HG03064 (cell line): Measurements from ENCODE around the gene CCL11.

Source experiments
- ATAC-seq: cut with Tn5 transposase; IDR thresholded peaks from one replicate; pipeline ENCODE4 v1.9.1; 2021; ENCODE audit warnings: low read depth; ENCODE audit not compliant: unreplicated experiment

Gene CCL11

DNA sequence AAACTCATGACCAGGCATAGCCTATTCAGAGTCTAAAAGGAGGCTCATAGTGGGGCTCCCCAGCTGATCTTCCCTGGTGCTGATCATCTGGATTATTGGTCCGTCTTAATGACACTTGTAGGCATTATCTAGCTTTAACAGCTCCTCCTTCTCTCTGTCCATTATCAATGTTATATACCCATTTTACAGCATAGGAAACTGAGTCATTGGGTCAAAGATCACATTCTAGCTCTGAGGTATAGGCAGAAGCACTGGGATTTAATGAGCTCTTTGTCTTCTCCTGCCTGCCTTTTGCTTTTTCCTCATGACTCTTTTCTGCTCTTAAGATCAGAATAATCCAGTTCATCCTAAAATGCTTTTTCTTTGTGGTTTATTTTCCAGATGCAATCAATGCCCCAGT lies 29.7 kb upstream of the CCL11 start:
- no peak for ATAC-seq

DNA sequence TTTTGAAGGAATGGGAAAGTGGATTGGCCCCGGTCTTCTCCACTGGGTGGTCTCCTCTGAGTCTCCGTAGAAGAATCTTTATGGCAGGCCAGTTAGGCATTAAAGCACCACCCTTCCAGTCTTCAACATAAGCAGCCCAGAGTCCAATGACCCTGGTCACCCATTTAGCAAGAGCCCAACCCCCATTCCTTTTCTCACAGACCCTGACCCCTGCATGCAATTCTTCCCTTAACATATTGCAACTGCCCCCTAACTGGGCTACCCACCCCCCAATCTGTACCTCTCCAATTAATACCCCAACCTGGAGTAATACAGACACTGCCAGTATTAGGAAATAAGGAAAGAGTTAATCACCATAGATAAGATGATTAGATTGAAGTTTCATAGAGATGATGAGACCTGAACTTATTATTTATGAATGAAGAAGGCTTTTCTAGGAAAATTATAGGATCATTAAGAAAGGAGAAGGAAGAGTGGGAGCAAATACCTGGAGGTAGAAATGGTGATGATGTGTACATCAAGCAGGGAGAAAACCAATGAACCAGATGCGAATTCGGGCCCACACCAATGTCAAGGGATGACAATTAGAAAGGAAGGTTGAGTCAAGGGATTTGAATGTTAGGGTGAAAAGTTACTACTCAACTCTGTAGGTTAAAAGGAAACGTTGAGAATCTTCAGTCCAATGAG lies 28.1 kb upstream of the CCL11 start:
- no peak for ATAC-seq

DNA sequence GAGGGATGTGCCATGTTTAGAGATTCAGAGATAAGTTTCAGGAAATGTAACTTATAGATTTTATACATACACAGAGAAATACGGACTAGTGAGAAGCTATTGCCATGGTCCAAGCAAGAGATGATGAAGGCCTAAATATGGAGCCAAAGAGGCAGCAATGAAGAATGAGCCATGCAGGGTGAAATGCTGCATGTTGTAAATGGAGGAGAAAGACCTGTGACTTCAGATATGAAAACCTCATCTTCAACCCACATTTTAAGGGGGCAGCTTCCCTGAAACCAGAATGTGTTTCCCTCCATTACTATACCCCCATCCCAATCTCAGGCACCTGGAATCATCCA lies 27.6 kb upstream of the CCL11 start:
- ATAC-seq: no peak

DNA sequence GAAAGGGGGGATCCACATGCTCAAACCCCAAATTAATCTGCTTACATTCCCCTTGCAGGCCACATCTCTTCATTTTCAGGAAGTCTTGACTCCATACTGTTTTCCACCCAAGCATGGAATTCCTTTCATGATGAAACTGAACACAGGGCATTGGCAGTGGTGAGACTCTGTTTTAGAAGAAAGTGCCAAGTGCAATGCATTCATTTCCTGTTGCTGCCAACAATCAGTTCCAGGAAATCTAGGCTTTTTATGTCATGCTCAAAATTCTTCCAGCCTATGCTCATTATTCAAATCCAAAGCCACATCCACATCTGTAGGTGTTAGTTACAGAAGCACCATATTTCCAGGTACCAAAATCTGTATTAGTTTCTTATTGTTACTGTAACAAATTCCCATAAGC lies 26.4 kb upstream of the CCL11 start:
- ATAC-seq: no peak

DNA sequence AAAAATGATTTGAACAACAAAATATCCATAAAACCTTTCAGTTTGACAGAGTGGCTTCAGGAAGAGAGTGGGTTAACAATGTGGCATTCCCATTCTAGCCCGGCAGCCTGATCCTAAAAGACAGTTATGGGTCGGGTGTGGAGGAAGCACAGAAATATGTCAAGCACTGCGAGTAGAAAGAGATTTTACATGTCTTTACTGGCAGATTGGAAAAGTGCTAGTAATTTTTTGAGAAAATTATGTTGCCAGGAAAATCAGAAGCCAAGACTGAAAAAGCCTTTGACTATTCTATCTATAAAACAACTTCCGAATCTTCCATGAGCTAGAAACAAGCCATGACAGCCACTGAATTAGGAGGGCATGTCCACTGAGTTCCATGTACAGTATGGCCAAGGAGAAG lies 24.7 kb upstream of the CCL11 start:
- no peak for ATAC-seq

DNA sequence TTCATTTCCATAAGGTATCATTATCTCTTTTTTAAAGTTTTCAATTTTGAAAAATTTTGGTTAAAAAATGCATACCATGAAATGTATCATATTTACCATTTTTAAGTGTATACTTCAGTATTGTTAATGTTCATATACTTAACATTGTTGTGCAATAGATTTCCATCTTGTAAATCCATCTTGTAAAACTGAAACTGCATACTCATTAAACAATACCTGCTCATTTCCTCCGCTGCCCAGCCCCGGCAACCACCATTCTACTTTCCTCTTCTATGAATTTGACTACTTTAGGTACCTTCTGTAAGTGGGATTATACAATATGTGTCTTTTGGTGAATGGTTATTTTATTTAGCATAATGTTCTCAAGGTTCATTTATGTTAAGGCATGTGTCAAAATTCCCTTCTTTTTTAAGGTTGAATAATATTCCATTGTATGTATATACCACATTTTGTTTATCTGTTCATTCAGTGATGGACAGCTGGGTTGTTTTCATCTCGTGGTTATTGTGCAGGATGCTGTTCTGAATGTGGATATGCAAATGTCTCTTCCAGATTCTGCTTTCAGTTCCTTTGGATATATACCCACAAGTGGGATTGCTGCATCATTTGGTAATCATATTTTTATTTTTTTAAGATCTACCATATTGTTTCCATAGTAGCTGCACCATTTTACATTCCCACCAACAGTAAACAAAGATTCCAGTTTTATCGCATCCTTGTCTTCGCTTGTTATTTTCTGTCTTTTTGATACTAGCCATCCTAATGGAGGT lies 23.8 kb upstream of the CCL11 start:
- ATAC-seq: no peak

DNA sequence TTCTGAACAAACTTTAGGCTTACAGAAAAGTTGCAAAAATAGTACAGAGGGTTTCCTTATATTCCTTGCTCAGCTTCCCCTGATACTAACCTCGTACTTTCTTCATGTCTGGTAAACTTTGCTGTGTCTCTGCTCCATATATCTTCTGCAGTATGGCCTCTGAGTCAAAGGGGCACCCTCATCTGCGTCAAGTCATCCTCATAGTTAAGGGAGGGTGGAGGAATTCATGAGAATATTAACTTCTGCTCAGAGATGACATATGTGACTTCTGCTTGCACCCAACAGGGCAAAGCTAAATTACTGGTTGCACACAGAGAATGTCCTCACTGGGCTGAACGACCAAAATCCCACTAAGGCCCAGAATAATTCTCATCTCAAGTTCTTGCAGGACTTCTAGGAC lies 19.8 kb upstream of the CCL11 start:
- no peak for ATAC-seq

DNA sequence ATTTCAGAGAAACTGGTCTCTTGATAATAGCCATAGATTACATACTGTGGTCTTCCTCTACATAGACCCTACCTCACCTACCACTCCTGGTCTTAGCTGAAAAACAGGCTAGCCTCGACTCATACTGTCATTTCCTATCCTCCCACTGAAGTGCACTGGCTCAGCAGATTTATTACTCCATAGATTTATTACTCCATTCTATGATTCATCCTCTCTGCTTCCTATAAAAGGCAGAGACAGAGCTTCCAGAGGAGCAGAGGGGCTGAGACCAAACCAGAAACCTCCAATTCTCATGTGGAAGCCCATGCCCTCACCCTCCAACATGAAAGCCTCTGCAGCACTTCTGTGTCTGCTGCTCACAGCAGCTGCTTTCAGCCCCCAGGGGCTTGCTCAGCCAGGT lies 15.6 kb upstream of the CCL11 start, which contains the start of gene CCL7:
Gene CCL7 (plus strand): TSS at position 253 of the 400 bp plus-strand sequence. CDS start 70 bp downstream, at position 323.
- no peak for ATAC-seq

DNA sequence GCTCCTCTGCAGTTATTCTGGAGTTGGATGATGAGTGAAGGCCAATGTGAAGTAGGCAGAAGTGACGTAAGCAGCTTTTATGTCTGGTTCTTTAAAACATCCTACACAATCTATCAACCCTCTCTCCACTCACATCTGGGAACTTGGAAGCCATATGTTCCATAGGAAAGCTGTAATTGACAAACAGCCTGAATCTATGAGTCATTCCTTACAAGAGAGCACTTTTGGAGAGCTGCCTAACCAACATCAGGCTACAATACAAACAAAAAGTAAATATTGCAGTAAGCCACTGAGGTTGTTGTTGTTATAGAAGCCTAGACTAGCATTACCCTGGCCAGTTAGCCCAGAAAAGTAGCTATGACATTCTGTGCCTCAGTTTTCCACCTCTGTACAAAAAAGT lies 9.7 kb upstream of the CCL11 start:
- ATAC-seq: no peak

DNA sequence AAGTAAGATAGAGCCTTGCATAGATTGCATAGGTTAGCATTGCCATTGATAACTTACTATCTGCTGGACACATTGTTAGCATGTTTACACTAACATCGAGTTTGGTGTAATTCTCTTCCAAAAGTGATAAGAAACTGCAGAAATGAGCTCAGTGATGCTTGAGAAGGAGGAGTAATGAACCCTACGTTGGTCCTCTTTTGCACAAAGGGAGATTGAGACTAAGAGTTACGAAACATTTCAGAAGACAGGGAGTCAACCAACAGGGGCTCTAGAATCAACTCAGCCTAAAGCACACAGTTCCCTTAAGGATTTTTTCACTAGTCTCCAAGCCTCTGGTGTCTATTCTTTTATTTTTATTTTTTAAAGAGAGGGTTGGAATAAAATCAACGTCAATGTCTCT lies 8.7 kb upstream of the CCL11 start:
- no peak for ATAC-seq

DNA sequence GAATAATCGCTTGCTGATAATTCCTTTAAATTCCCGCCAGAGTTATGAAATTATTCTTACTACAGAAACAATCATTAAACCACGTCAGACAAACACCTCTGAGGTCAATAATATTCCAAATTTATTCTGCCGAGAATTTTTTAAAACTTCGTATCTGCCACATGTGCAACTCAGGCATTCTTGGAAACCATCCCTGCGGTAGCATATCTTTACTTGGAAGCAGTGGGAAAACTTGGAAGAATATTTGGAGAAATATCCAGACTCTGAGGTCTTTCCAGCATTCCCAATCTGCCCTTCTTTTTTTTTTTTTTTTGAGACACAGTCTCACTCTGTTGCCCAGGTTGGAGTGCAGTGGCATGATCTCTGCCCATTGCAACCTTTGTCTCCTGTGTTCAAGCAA lies 2.0 kb upstream of the CCL11 start:
- no peak for ATAC-seq

DNA sequence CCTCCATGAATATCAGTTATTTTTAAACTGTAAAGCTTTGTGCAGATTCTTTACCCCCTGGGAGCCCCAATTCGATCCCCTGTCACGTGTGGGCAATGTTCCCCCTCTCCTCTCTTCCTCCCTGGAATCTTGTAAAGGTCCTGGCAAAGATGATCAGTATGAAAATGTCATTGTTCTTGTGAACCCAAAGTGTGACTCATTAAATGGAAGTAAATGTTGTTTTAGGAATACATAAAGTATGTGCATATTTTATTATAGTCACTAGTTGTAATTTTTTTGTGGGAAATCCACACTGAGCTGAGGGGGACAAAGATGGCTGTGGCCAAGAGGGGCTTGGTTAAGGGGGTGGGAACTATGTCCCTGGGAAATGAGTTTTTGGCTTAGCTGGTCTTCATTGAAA lies 2.3 kb downstream of the CCL11 start:
- no peak for ATAC-seq

DNA sequence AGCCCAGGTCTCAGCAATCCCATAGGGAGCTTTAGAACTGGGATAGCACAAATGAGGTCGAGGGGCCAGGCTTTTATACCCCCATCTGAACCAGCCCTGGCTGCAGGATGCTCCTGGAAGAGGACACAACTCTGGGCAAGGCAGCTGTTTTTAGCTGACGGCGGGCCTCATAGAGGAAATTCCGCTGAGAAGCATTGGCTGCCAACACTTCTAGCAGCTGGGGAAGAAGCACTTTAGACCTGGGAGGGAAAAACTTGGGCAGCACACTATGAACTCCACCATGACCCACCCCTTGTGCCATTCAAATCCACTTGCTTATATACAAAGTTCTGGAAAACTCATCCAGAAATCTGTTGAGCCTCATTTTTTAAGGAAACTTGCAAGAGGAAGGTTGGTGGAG lies 5.0 kb downstream of the CCL11 start:
- ATAC-seq: no peak

DNA sequence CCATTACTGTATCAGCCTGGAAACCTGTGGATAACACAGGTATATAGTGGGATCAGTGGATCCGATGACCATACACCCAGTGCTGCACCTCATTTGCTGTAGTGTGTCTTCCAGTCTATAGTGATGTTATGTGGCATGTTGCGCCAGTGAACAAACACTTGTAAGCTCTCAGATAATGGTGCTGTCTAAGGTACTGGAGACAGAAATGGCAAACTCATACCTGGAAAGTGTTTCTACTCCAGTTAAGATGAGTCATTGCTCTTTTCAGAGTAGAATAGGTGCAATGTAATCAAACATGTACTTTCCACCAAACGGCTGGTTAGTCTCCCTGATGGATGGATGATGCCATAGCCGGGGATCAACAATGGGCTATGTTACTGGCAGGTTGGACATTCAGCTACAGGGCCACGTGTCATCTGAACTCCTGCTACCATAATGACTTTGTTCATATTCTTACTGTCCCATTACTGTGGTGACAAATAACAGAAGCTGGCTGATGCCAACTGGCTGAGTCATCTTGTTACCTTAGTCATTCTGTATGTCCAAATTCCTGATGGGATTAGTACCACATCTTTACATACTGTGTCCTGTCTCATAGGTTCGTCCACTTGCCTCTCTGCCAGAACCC lies 6.3 kb downstream of the CCL11 start:
- ATAC-seq: no peak

DNA sequence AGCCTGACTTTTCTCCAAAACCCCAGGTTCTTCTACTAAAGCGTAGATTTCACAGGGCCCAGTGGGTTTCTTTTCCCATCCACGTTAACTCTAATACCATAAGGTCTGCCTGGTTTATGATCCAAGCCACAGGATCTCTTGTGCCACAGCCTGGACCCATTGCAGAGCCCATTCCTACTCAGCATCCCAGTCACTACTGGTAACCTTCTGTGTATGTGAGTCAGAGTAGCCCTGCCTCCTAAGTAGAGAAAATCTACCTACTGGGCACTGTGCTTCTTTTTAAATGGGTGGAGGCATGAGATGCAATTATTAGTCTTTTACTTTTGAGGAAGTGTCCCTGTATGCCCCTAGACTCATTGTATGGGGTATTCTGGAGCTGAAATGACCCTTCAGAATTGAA lies 13.5 kb downstream of the CCL11 start:
- ATAC-seq: no peak

DNA sequence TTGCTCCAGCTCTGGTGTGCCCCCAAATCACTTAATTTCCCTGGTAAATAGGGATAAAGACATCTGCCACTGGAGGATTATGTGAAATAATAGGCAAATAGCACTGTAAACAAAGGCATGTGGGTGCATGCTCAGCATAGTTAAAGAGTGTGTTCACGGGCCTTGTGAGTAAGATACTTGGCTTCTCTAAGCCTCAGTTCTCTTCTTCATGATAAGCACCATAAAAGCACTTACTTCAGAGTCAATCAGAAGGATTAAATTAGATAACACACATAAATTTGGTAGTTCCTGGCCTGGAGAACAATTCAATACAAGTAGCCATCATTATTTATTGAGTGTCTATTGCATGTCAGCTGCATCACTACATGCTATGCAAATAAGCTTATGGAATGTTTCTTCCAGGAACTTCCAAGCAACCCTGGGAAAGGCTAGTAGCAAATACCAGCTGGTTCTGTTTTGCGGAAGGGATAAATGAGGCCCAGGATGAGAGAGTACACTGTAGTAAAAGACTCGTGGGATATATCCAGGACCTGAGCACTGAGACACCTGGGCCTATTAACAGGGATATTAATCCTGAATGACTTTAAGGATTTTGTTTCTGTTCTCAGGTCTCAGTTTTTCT lies 14.5 kb downstream of the CCL11 start:
- ATAC-seq: no peak

DNA sequence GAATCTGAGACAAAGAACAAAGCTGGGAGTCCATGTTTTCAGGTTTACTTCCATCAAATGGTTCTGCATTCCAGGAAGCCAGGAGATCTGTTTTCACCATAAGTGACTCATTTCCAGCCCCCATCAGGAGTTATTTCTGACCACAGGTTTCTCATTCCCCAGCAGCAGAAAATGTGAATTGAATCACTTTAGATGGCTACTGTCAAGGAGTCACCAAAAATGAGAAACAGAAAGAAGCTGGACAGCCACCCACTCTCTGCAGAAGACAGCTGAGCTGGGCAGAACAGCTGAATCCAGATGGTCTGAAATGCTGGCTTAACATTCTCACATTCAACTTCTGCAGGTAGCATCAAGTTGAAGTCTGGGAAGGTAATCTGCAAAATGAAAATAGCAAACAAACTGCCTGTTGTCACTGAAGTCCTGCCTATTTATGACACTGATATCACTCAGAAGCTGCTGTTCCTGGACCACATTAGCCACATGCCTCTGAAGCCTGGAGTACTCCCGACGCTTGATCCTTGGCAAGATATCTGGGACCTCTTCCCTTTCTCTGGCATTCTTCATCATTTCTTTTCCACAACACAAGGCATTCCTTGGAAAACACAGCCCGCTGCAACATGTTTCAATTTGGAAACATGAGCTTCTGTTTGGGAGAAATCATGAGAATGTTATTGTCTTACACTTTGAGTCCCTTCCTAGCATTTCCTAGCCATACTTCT lies 15.3 kb downstream of the CCL11 start:
- no peak for ATAC-seq

DNA sequence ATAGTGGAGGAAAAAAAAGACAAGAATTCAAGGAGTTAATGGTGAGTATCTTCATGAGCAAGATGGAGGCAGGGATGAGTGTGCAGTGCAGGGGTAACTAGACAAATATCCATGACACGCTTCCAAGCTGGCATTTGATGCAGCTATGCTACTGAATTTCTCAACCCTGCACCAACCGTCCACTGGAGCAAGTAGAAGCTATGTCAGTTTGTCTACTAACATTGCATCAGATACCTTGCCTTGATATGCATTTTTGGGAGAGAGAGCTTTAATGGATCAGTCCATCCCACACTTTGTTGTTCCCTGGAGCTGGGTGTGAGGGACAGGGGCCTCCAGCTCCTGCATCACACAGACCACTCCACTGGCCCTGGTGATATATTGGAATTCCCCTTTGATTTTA lies 16.4 kb downstream of the CCL11 start:
- no peak for ATAC-seq

DNA sequence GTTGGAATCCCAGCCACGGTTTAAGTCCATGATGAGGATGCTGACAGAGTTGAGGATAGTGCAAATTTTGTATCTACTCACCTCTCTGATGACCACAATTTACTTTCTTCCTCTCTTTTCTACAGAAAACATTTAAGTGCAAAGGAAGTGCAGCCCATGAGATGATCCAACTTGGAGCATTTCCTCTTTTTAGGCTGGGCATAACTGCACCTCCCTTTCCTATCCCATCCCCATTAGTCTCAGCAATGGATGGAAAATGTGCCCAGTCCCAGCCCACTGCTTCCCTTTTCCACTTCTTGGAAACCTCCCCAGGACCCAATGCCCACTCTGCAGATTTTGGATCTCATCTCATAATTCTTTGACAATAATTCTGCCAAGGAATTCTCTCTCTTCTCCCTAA lies 17.1 kb downstream of the CCL11 start:
- no peak for ATAC-seq

DNA sequence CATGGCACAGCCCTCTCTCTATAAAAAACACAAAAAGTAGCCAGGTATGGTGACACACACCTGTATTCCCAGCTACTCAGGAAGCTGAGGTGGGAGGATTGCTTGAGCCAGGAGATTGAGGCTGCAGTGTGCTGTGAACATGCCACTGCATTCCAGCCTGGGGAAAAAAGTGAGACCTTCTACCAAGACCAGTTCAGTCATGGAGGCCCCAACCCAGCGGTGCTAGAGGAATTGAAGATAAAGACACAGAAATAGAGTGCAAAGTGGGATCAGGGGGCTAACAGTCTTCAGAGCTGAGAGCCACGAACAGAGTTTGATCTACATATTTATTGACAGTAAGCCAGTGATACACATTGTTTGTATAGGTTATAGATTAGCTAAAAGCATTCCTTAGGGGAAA lies 18.1 kb downstream of the CCL11 start:
- no peak for ATAC-seq

DNA sequence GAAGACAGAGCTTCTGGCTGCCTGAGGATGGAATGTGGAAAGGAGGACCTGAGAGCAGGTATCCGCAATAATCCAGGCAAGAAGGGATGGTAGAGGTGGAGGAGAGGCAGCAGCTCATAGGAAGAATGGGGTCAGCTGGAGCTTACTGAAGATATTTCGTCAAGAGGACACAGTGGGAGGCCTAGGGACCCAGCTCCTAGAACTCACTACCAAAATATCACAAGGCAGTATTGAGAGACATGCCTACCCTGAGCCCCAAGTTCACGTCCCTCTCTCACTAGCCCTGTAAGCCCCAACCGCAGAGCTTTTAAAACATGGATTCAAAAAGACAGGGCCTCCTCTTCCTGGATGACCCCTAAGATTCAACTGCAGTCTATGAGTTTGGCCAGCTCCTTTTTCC lies 19.5 kb downstream of the CCL11 start:
- no peak for ATAC-seq
